Measurements from ENCODE around the gene FOSB.

- TF ChIP-seq EZH2 (IDR thresholded peaks at IDR 0.05; ENCODE audit: insufficient read depth, poor library complexity, severe bottlenecking) = no peak
- TF ChIP-seq EZH2phosphoT487 (IDR thresholded peaks at IDR 0.05; ENCODE audit: insufficient read depth, low read depth) = no peak
These were observed 31.7 kb downstream of the FOSB start for GRCh38 chr19:45499196-45500180.
